H1 (cell line): Measurements from ENCODE around the gene RPS25.

ENCODE experiments used
- ATF2 ChIP-seq: IDR thresholded peaks from 2 replicates; pipeline ENCODE4 v1.6.1; 2012; ENCODE audit warnings: low read length, inconsistent platforms
- CTCF ChIP-seq, 3 experiments: IDR thresholded peaks; 1 replicate in 2 of 3; 2 replicates in 1 of 3; pipeline versions ENCODE4 v1.5.1 to v1.6.1; 2011; ENCODE audit warnings: low read length in 3 of 3, mild to moderate bottlenecking in 3 of 3, inconsistent platforms in 2 of 3, low read depth in 1 of 3, moderate library complexity in 1 of 3; ENCODE audit not compliant: insufficient read depth in 1 of 3; ENCODE audit errors: control extremely low read depth in 1 of 3
- EP300 ChIP-seq, 2 experiments: IDR thresholded peaks; 1 replicate in 1 of 2; 2 replicates in 1 of 2; pipeline ENCODE4 v1.6.1; 2011 to 2012; ENCODE audit warnings: low read depth in 2 of 2, low read length in 2 of 2, mild to moderate bottlenecking in 2 of 2, borderline replicate concordance in 1 of 2, inconsistent platforms in 1 of 2, moderate library complexity in 1 of 2
- MAX ChIP-seq: IDR thresholded peaks from 2 replicates; pipeline ENCODE4 v1.6.1; 2012; ENCODE audit warnings: inconsistent platforms
- PHF8 ChIP-seq: fragments of 200-600 bp; sonication (generic); conservative IDR thresholded peaks from 2 replicates; pipeline ENCODE4 v1.7.1; 2012; ENCODE audit warnings: low read depth, mild to moderate bottlenecking, inconsistent platforms, low read length, moderate library complexity
- POLR2A ChIP-seq, 2 experiments: IDR thresholded peaks; 1 replicate in 1 of 2; 2 replicates in 1 of 2; pipeline ENCODE4 v1.6.1; 2011; ENCODE audit warnings: low read depth in 2 of 2, low read length in 2 of 2, mild to moderate bottlenecking in 2 of 2; ENCODE audit errors: control extremely low read depth in 1 of 2
- SIN3A ChIP-seq, 2 experiments: IDR thresholded peaks in 1 of 2; conservative IDR thresholded peaks in 1 of 2; 2 replicates each; pipeline ENCODE4 v1.6.1; 2011 to 2012; ENCODE audit warnings: low read length in 2 of 2, improper control_type of control experiment in 1 of 2, low read depth in 1 of 2, mild to moderate bottlenecking in 1 of 2
- SP4 ChIP-seq: IDR thresholded peaks from 2 replicates; pipeline ENCODE4 v1.6.1; 2012; ENCODE audit warnings: low read length, inconsistent platforms

GRCh38 chr11:118973985-118974384 lies 44.2 kb downstream of the RPS25 start:
- no peak for TF ChIP-seq SIN3A (conservative IDR thresholded peaks at IDR 0.05 in 1 of 2, IDR thresholded peaks at IDR 0.05 in 1 of 2; ENCODE audit: low read depth in 1 of 2, low read length in 2 of 2)
- TF ChIP-seq ATF2 = no peak
- TF ChIP-seq CTCF (IDR thresholded peaks at IDR 0.05; ENCODE audit: control extremely low read depth in 1 of 3, insufficient read depth in 1 of 3, low read depth in 1 of 3, low read length in 3 of 3) = no peak
- TF ChIP-seq MAX = no peak
- TF ChIP-seq SP4 = no peak
- TF ChIP-seq POLR2A (IDR thresholded peaks at IDR 0.05; ENCODE audit: control extremely low read depth in 1 of 2, low read depth in 2 of 2, low read length in 2 of 2) = no peak
- TF ChIP-seq EP300 (IDR thresholded peaks at IDR 0.05; ENCODE audit: borderline replicate concordance in 1 of 2, low read depth in 2 of 2, low read length in 2 of 2) = no peak
- no peak for TF ChIP-seq PHF8
